K562 (cell line): ENCODE data around the gene SNRNP200. TPM values are rescaled to one million over a fixed set of nuclear protein-coding genes. Genes with fewer than 3 reads are reported as not detected.
A peak's percentile ranks its signal among the peaks of the same experiment; 100 is the strongest.

Experiments used
- ATAC-seq: fragments of 200-7000 bp; cut with Tn5 transposase; 3 replicates; pipeline ENCODE4 v1.9.1; 2020; ENCODE audit warnings: moderate library complexity
- BruUV-seq: library from RNA; stranded (reverse); fragments of 400-500 nt; replicated peaks from 2 replicates; lab custom pipeline; 2021; lab: Mats Ljungman, UMichigan
- CTCF ChIA-PET: fragments of 300-600 bp; formaldehyde crosslinking; extraction: SDS; loops from one replicate; lab custom pipeline; 2021; ENCODE audit warnings: low intra/inter-chr PET ratio; lab: Yijun Ruan, JAX
- POLR2A ChIA-PET: fragments of 300-600, 350-650 bp; sonication (Branson Sonifier 250); formaldehyde crosslinking; extraction: SDS; loops from one replicate; lab custom pipeline; 2021; ENCODE audit warnings: antibody characterized with exemption, inconsistent platforms; lab: Yijun Ruan, JAX
- DNase-seq, 4 experiments: peaks; one replicate each; pipeline versions ENCODE4 v3.0.0 to v3.0.0-alpha.2; 2011 to 2018; ENCODE audit warnings: low spot score in 3 of 4, mixed read lengths in 3 of 4; ENCODE audit errors: extremely low read depth in 1 of 4
- FAIRE-seq: peaks from 2 replicates; lab custom pipeline; 2011; peaks lifted over from hg19 to GRCh38; lab: Jason Lieb, UNC
- H2AFZ ChIP-seq: 2 replicates; pipeline ENCODE4 v1.6.0; 2011; ENCODE audit warnings: low read depth, low read length, control low read depth, inconsistent platforms
- H3K27ac ChIP-seq: fragments of 200-600 bp; 3 replicates; pipeline ENCODE4 v1.8.0; 2011; ENCODE audit warnings: low read depth, mild to moderate bottlenecking, control low read depth, inconsistent platforms, low read length, moderate library complexity, mixed read lengths; ENCODE audit errors: extremely low read depth
- H3K27me3 ChIP-seq, 2 experiments: fragments of 300-600 bp in 1 of 2; 2 replicates in 1 of 2; 3 replicates in 1 of 2; pipeline versions ENCODE4 v1.6.0 to v1.8.0; 2011; ENCODE audit warnings: inconsistent platforms in 2 of 2, low read length in 2 of 2, mild to moderate bottlenecking in 1 of 2, mixed read lengths in 1 of 2, moderate library complexity in 1 of 2; ENCODE audit not compliant: control insufficient read depth in 2 of 2, insufficient read depth in 2 of 2
- H3K36me3 ChIP-seq: fragments of 300-600 bp; 3 replicates; pipeline ENCODE4 v1.8.0; 2011; ENCODE audit warnings: mild to moderate bottlenecking, low read length, inconsistent platforms; ENCODE audit not compliant: control insufficient read depth, insufficient read depth
- H3K4me1 ChIP-seq, 2 experiments: fragments of 200-600 bp in 1 of 2; replicated peaks in 1 of 2; 2 replicates in 1 of 2; 3 replicates in 1 of 2; pipeline versions ENCODE4 v1.5.1 to v1.8.0; 2011; ENCODE audit warnings: inconsistent platforms in 2 of 2, low read length in 2 of 2, mild to moderate bottlenecking in 1 of 2, mixed read lengths in 1 of 2, moderate library complexity in 1 of 2; ENCODE audit not compliant: control insufficient read depth in 2 of 2, insufficient read depth in 2 of 2
- H3K4me2 ChIP-seq: 2 replicates; pipeline ENCODE4 v1.6.1; 2011; ENCODE audit warnings: low read length, control low read depth, inconsistent platforms, mixed read lengths; ENCODE audit not compliant: insufficient read depth
- H3K4me3 ChIP-seq: fragments of 200-600 bp; sonication (generic), shearing (Covaris generic); 2 replicates; pipeline ENCODE4 v1.5.1; 2016; ENCODE audit warnings: control low read depth, inconsistent platforms
- H3K79me2 ChIP-seq: fragments of 200-600 bp; 3 replicates; pipeline ENCODE4 v1.8.0; 2011; ENCODE audit warnings: low read length, inconsistent platforms; ENCODE audit not compliant: control insufficient read depth, insufficient read depth
- H3K9ac ChIP-seq, 2 experiments: 2 replicates each; pipeline versions ENCODE4 v1.6.0 to v1.6.1; 2011; ENCODE audit warnings: low read depth in 2 of 2, low read length in 2 of 2, control low read depth in 1 of 2, inconsistent platforms in 1 of 2, mild to moderate bottlenecking in 1 of 2, mixed read lengths in 1 of 2; ENCODE audit not compliant: insufficient read depth in 1 of 2
- H3K9me1 ChIP-seq: one replicate; pipeline ENCODE4 v1.6.0; 2011; ENCODE audit warnings: inconsistent platforms, mild to moderate bottlenecking, low read length, moderate library complexity; ENCODE audit not compliant: control insufficient read depth, insufficient read depth
- H3K9me3 ChIP-seq: replicated peaks from 2 replicates; pipeline ENCODE4 v1.5.1; 2011; ENCODE audit warnings: low read depth, low read length, inconsistent platforms; ENCODE audit not compliant: control insufficient read depth, insufficient read depth
- H4K20me1 ChIP-seq: replicated peaks from 2 replicates; pipeline ENCODE4 v1.6.1; 2011; ENCODE audit warnings: low read length, inconsistent platforms, mixed read lengths; ENCODE audit not compliant: control insufficient read depth, insufficient read depth
- HDAC3 ChIP-seq: fragments of 450-650 bp; IDR thresholded peaks from 2 replicates; pipeline ENCODE4 v1.6.1; 2018; ENCODE audit warnings: borderline replicate concordance, mild to moderate bottlenecking, moderate library complexity; ENCODE audit not compliant: partially characterized antibody
- OTX1 ChIP-seq: fragments of 450-650 bp; formaldehyde crosslinking; IDR thresholded peaks from 2 replicates; pipeline ENCODE4 v1.4.0; 2022; ENCODE audit warnings: mild to moderate bottlenecking
- ZNF184 ChIP-seq: sonication (generic); formaldehyde crosslinking; IDR thresholded peaks from 2 replicates; pipeline ENCODE4 v1.5.0; 2020; ENCODE audit warnings: missing genetic modification reagents
- ZNF592 ChIP-seq: fragments of 450-650 bp; IDR thresholded peaks from 2 replicates; pipeline ENCODE4 v1.6.1; 2017; ENCODE audit warnings: antibody characterized with exemption, mild to moderate bottlenecking
- WGBS: fragments of 100-300 bp; shearing (Covaris generic); methylation state at CpG from one replicate; pipeline ENCODE4 v1.1.6; 2016; ENCODE audit warnings: low coverage, mixed read lengths; ENCODE audit not compliant: insufficient coverage; ENCODE audit errors: missing lambda C conversion rate; 5-methylcytosine and 5-hydroxymethylcytosine counted together
- in situ Hi-C: fragments of 300-500 bp; cut with MboI; formaldehyde crosslinking; loops from 4 replicates; pipeline ENCODE4 v1.15.0; 2018; ENCODE audit warnings: inconsistent platforms, mixed read lengths
- intact Hi-C: fragments of 100-400 bp; cut with micrococcal nuclease; formaldehyde crosslinking; loops from 2 replicates; pipeline ENCODE4 v1.14.2; 2022
- polyA plus RNA-seq, 8 experiments: library from polyadenylated mRNA; depleted of rRNA in 4 of 8; stranded (reverse) in 5 of 8; unstranded in 3 of 8; fragments of >200 nt; fragmentation: Nextera tagmentation in 2 of 8; fragmentation: Illumina TruSeq in 1 of 8; extraction: Ambion mirVana in 2 of 8; extraction: Trizol in 1 of 8; gene quantifications; 2 replicates each; pipeline versions ENCODE4 v1.2.1 to v1.2.3, GENCODE V29; 2011 to 2014; ENCODE audit warnings: inconsistent platforms in 1 of 8, missing spikeins in 1 of 8
- total RNA-seq, 7 experiments: library from RNA; depleted of rRNA in 6 of 7; stranded (reverse); fragments of >200 nt in 6 of 7; fragmentation: Illumina TruSeq in 2 of 7; extraction: Trizol in 2 of 7; gene quantifications; 2 replicates each; pipeline versions ENCODE4 v1.2.1 to v1.2.3, GENCODE V29; 2011 to 2021; ENCODE audit warnings: low replicate concordance in 1 of 7
- TF ChIP-seq, protein P1 (sequence below): IDR thresholded peaks from 2 replicates; pipeline ENCODE4 v1.6.1; 2016; ENCODE audit warnings: missing genetic modification characterization, missing compliant biosample characterization

SNRNP200 gene
- total and polyA plus RNA-seq, 9 of the 15 experiments (the other 6 are each of a cell fraction or from before 2014, with no cell fraction given): 76.1 to 231 (median 155) TPM

GRCh38 chr2:96248624-96249023 lies 56.7 kb downstream of the SNRNP200 start (continued):
- no peak for TF ChIP-seq ZNF592
- TF ChIP-seq HDAC3: no peak
- no peak for TF ChIP-seq ZNF184 (CRISPR knock-in tag)
- TF ChIP-seq, all 486 proteins: peak for 0

DNA sequence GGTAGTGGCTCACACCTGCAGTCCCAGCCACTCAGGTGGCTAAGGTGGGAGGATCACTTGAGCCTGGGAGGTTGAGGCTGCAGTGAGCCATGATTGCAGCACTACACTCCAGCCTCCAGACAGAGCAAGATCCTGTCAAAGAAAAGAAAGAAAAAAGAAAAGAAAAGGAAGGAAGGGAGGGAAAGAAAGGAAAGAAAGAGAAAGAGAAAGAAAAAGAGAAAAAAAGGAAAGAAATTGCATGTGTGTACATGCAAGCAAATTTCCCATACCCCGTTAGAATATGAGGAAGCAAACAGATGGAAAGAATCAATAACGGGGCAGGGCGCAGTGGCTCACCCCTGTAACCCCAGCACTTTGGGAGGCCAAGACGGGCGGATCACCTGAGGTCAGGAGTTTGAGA lies 57.5 kb downstream of the SNRNP200 start:
- in situ Hi-C loops: no loop called here
- POLR2A ChIA-PET: interaction anchor here (1.8 to 2.6 kb wide), 2 partner anchors 8 to 11 kb away, joined by 10 read pairs; no protein-coding TSS in a partner anchor
- no peak overlapping the region for H3K27ac ChIP-seq
- no peak overlapping the region for H3K4me2 ChIP-seq
- intact Hi-C loops: no loop called here
- H3K9ac ChIP-seq: no peak overlapping the region
- no peaks in the 10 kb centered on the region for H3K9me3 ChIP-seq
- DNase-seq (no peak), ATAC-seq (no peak), FAIRE-seq (no peak)
- peaks cover 15% of the 10 kb centered on the region; the same call in 1 of the 3 replicates for H3K36me3 ChIP-seq
- no peaks in the 10 kb centered on the region for H3K9me1 ChIP-seq
- H3K79me2 ChIP-seq: no peaks in the 10 kb centered on the region
- no peak for TF ChIP-seq OTX1 (CRISPR knock-in tag)
- TF ChIP-seq, protein P1, sequence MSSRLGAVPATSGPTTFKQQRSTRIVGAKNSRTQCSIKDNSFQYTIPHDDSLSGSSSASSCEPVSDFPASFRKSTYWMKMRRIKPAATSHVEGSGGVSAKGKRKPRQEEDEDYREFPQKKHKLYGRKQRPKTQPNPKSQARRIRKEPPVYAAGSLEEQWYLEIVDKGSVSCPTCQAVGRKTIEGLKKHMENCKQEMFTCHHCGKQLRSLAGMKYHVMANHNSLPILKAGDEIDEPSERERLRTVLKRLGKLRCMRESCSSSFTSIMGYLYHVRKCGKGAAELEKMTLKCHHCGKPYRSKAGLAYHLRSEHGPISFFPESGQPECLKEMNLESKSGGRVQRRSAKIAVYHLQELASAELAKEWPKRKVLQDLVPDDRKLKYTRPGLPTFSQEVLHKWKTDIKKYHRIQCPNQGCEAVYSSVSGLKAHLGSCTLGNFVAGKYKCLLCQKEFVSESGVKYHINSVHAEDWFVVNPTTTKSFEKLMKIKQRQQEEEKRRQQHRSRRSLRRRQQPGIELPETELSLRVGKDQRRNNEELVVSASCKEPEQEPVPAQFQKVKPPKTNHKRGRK (tag): peak; percentile 59
- CTCF ChIA-PET: no interaction called here
- WGBS: 73% methylated on average over 5 of the region's 5 CpGs
- H3K27me3 ChIP-seq: no peaks in the 10 kb centered on the region
- no peak overlapping the region for H3K4me3 ChIP-seq
- no peak overlapping the region for H2AFZ ChIP-seq
- no peaks in the 10 kb centered on the region for H4K20me1 ChIP-seq
- BruUV-seq: no TSS peak
- peaks cover 8 to 19% of the 10 kb centered on the region in 2 experiments; a peak in 4 of 5 replicates for H3K4me1 ChIP-seq
